ENCODE results near the gene FNBP1L. TPM values are rescaled to one million over a fixed set of nuclear protein-coding genes. Genes with fewer than 3 reads are reported as not detected.

The FNBP1L gene
- total and polyA plus RNA-seq, 2 of the 8 experiments (the other 6 are each of a cell fraction or from before 2014, with no cell fraction given), result 48.9 to 95.9 TPM

- Histone ChIP-seq H3K4me1 (replicated peaks in 1 of 4; ENCODE audit: control insufficient read depth in 3 of 4, insufficient read depth in 4 of 4, low read length in 3 of 4) (0 out of 7 replicates have a peak, but pooled peaks cover 0 to under 1% (median 0%) of the 10 kb centered on the region in 4 experiments), H3K4me2 (ENCODE audit: insufficient read depth in 1 of 2, low read depth in 2 of 2, low read length in 2 of 2) (no peak overlapping the region), H3K79me1 (ENCODE audit: low read depth, low read length) (peaks cover 3% of the 10 kb centered on the region; the same call in 1 of the 2 replicates), H2BK12ac (ENCODE audit: low read depth, low read length) (no peak overlapping the region), H3K9me3 (ENCODE audit: insufficient read depth in 2 of 2, low read depth in 1 of 2, low read length in 1 of 2) (no peaks in the 10 kb centered on the region), H2BK20ac (ENCODE audit: low read length) (no peak overlapping the region), H3K18ac (ENCODE audit: extremely low read depth, low read length) (no peak overlapping the region), H3K36me3 (ENCODE audit: control insufficient read depth in 2 of 4, insufficient read depth in 4 of 4, low read length in 3 of 4) (no peaks in the 10 kb centered on the region), H3K23me2 (ENCODE audit: low read depth, low read length) (no peaks in the 10 kb centered on the region), H3K79me2 (ENCODE audit: control insufficient read depth in 1 of 2, insufficient read depth in 2 of 2, low read length in 2 of 2) (no peaks in the 10 kb centered on the region; a peak in 1 of 4 replicates), H2BK15ac (ENCODE audit: low read length) (no peak overlapping the region), H3K9ac (replicated peaks in 1 of 4; ENCODE audit: extremely low read depth in 1 of 4, low read depth in 3 of 4, low read length in 3 of 4) (no peak overlapping the region), H3K27ac (ENCODE audit: low read depth, low read length) (no peak overlapping the region), H4K91ac (replicated peaks; ENCODE audit: insufficient read length, low read length) (no peak overlapping the region), H2AFZ (ENCODE audit: low read length) (no peak overlapping the region), H3K14ac (ENCODE audit: insufficient read length) (no peak overlapping the region), H3K23ac (ENCODE audit: insufficient read length) (no peak overlapping the region), H3K27me3 (replicated peaks in 1 of 4; ENCODE audit: control insufficient read depth in 3 of 4, extremely low read depth in 1 of 4, insufficient read depth in 3 of 4, low read length in 3 of 4) (no peaks in the 10 kb centered on the region), H4K5ac (ENCODE audit: insufficient read length, low read depth, low read length) (no peak overlapping the region), H4K8ac (ENCODE audit: extremely low read depth, insufficient read depth, low read length) (no peak overlapping the region), H3K4me3 (ENCODE audit: extremely low read depth in 1 of 4, insufficient read depth in 2 of 4, low read depth in 3 of 4, low read length in 4 of 4) (no peak overlapping the region), H2BK120ac (replicated peaks; ENCODE audit: low read depth, low read length) (no peak overlapping the region), H2BK5ac (ENCODE audit: low read depth, low read length) (no peak overlapping the region), H3K4ac (replicated peaks; ENCODE audit: insufficient read length, low read depth, low read length) (no peak overlapping the region), H3K56ac (replicated peaks; ENCODE audit: insufficient read length, low read depth, low read length) (no peak overlapping the region), H2AK5ac (ENCODE audit: low read depth, low read length) (no peak overlapping the region), H4K20me1 (replicated peaks in 1 of 2; ENCODE audit: control insufficient read depth in 1 of 2, insufficient read depth in 2 of 2, low read length in 2 of 2) (peaks cover 0 to 3% of the 10 kb centered on the region in 2 experiments)
- no peak for DNase-seq (ENCODE audit: low read depth in 1 of 2, low spot score in 2 of 2)
- 87% methylated on average over 4 of the region's 4 CpGs; no CpG with 5 or more reads in 1 of the 2 experiments for WGBS, 2 experiments (ENCODE audit: extremely low coverage in 1 of 2, insufficient coverage in 1 of 2, insufficient read length in 1 of 2, insufficient replicate concordance in 2 of 2, low coverage in 1 of 2, low lambda C conversion rate in 2 of 2, missing lambda C conversion rate in 1 of 2)
- no peak for FAIRE-seq
- CTCF ChIA-PET (ENCODE audit: partially characterized antibody), result no interaction called here
- POLR2A ChIA-PET (ENCODE audit: partially characterized antibody), result no interaction called here
- TF ChIP-seq SIX5 (IDR thresholded peaks at IDR 0.05; ENCODE audit: low read depth, low read length), result no peak
- no peak for TF ChIP-seq YY1 (IDR thresholded peaks at IDR 0.05; ENCODE audit: low read depth, low read length)
- no peak for TF ChIP-seq EGR1 (IDR thresholded peaks at IDR 0.05; ENCODE audit: borderline replicate concordance, low read depth, low read length)
- TF ChIP-seq SAP30 (IDR thresholded peaks at IDR 0.05; ENCODE audit: insufficient read depth, insufficient replicate concordance, low read length), result no peak
- no peak for TF ChIP-seq TAF7 (optimal IDR thresholded peaks at IDR 0.05; ENCODE audit: borderline replicate concordance, low read depth, low read length)
- no peak for TF ChIP-seq KDM4A (IDR thresholded peaks at IDR 0.05; ENCODE audit: low read depth, low read length, severe bottlenecking)
- no peak for TF ChIP-seq SUZ12 (IDR thresholded peaks at IDR 0.05; ENCODE audit: low read length)
- no peak for TF ChIP-seq SIN3A (conservative IDR thresholded peaks at IDR 0.05 in 1 of 2, IDR thresholded peaks at IDR 0.05 in 1 of 2; ENCODE audit: low read depth in 1 of 2, low read length in 2 of 2)
- TF ChIP-seq RBBP5 (IDR thresholded peaks at IDR 0.05; ENCODE audit: borderline replicate concordance, low read depth, low read length), result no peak
- no peak for TF ChIP-seq GTF2F1 (IDR thresholded peaks at IDR 0.05; ENCODE audit: borderline replicate concordance, low read depth, low read length)
- no peak for TF ChIP-seq ATF3 (IDR thresholded peaks at IDR 0.05; ENCODE audit: insufficient read depth, low read depth, low read length)
These were observed 155.7 kb downstream of the FNBP1L start for GRCh38 chr1:93603601-93604000.

Measured in H1 (cell line).